Hematopoietic multipotent progenitor cell treated with erythropoietin and hydrocortisone succinate and interleukin-3 and kit ligand, for 8 days (in vitro differentiated cells): ENCODE data around the gene AP2B1.
A peak's percentile ranks its signal among the peaks of the same experiment; 100 is the strongest.

Experiments
- DNase-seq: peaks from one replicate; pipeline ENCODE4 v3.0.0-alpha.2; 2015

AP2B1 gene

DNA sequence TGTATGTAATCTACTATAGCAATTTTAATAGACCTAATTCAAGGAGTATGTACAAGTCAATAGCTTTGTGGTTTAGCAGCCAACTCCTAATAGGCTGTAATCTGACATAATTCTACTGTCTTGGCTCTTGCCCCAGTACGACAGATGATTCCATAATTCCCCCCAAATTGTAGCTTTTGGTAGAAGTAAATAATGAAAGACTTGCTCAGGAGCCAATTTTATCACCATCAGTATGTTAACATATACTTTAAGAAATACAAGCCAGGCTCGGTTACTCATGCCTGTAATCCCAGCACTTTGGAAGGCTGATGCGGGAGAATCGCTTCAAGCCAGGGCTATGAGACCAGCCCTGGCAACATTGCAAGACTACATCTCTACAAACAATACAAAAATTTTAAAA is 53.9 kb downstream of the AP2B1 start:
- no peak for DNase-seq

DNA sequence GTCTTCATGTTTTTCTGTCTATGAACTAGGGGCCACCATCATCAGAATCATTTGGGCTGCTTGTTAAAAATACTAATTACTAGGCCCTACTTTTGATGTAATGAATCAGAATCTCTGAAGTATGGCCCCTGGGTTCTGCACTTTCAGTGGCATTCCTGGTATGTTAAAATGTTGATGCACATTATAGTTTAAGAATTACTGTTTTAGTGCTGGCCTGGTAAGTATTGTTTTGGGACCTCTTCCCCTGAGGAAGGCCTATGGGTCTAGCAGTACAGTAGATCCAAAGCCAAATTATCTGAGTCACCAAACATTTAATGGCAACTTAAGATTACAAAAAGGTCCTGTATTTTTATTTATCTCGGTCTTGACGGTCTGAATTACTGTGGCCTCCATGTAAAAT is 58.8 kb downstream of the AP2B1 start:
- DNase-seq = no peak

DNA sequence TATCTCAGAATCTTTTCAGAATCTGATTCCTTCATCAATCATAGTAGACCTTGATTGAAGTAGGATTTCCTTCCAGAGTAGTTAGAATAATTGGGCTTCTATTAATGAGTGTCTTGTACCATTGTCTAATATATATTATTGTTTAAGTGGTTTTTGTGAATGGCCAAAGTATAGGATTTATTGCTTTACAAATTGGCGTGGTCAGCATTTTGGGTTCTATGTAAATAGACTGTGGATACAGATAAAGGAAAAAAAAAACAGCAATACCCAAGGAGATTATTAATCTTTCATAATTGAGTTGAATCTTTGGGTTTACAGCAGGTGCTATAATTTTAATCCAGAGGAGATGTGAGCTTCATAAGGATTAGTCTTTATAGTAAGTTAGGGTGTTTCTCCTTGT is 64.3 kb downstream of the AP2B1 start:
- no peak for DNase-seq

DNA sequence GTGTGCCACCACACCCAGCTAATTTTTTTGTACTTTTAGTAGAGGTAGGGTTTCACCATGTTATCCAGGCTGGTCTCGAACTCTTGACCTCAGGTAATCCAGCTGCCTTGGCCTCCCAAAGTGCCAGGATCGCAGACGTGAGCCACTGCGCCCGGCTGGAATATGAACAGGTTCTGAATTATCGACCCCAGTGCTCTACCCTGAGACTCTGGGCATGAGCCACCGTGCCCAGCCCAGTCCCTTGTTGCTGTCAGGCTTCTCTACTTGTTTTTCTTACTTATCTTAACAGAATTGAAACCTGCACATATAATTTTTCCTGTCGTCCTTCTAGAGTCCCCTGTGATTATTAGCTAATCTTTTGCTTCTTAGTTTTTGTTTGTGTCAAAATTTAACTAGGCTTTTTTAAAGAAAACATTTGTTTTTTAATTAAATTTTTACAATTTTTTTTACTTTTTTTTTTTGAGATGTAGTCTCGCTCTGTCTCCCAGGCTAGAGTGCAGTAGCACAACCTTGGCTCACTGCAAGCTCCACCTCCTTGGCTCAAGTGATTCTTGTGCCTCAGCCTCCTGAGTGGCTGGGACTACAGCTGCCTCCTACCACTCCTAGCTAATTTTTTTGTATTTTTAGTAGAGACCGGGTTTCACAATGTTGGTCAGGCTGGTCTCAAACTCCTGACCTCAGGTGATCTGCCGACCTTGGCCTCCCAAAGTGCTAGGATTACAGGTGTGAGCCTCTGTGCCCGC is 66.7 kb downstream of the AP2B1 start:
- DNase-seq = no peak

DNA sequence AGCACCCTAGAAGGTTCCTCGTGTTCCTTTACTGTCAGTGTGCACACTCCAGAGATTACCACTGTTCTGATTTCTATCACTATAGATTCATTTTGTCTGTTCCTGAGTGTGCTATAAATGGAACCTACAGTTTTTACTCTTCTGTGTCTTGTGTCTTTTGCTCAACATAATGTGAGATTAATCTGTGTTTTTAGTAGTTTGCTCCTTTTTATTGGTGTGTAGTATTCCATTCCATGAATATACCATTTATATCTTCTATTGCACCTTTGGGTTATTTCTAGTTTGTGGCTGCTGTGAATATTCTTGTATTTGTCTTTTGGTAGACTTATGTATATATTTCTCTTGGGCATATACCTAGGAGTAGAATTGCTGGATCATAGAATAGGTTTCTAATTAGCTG is 68.2 kb downstream of the AP2B1 start:
- DNase-seq = no peak

DNA sequence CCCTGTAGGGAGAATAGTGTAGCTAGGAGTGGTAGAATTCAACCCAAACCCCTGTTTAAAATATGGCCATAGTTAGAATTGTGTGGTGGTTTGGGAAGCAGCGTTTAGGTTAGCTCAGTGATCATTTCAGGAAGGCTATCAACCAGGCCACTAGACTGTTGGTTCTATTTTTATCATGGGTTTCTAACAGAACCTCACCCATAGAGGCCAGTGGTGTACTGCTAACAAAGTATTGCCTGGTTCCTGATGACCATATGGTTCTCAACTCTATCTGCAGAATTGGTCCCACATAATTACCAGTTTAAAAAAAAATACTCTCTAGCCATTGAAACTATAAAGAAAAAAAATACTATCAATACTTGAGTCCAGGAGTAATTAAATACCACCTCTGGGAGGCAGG is 73.8 kb downstream of the AP2B1 start:
- no peak for DNase-seq

DNA sequence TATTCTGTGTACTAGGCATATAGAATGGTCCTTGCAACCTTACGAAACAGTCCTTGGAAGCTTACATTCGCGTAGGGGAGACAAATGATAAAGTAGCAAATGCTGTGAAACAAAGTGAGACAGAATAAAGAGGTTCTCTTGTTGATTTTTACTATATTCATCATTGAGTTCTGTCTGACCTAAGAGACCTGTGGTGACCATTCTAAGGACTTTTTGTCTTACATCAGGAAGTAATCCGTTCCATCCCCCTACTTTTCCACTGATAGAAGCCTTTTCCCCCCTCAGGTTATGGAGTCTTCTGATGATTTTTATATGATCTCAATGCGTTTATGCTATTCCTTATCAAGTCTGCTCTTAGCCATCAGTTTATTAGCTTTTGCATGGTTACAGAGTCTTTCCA is 77.6 kb downstream of the AP2B1 start:
- DNase-seq = no peak

DNA sequence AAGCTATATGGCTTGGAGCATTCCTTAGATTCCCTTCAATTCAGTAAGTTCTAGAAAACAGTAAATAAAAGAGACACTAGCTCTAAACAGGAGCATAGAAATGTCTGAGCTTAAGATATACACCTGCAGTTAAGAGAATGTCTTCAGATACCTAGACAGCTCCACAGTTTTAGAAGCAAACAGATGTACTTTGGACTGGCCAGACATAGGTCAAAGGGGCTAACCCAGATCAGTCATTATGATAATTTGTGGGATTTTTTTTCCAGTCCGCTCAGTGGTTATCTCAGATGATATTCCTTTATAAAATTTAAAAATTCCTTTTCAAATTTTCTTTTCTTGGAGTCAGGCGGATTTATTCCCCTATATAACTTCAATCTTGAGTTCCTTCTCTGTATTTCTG is 78.5 kb downstream of the AP2B1 start:
- no peak for DNase-seq

DNA sequence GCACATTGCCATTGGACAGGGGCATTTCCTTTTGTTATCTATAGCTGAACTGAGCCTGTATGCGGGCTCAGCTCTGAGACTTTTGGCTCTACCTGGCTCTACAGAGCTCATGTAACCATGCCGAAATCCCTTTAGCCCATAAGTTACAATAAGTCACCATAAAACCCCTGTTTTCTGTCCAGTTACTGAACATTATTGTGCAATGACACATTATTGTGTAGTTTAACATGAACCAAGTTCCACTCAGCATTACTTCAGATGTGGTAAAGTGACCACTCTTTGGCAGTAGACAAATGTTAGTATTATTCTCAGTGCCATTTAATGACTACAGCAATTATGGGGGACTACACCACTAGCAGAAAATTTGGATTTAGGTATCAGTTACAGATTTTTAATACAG is 78.9 kb downstream of the AP2B1 start:
- DNase-seq = no peak

DNA sequence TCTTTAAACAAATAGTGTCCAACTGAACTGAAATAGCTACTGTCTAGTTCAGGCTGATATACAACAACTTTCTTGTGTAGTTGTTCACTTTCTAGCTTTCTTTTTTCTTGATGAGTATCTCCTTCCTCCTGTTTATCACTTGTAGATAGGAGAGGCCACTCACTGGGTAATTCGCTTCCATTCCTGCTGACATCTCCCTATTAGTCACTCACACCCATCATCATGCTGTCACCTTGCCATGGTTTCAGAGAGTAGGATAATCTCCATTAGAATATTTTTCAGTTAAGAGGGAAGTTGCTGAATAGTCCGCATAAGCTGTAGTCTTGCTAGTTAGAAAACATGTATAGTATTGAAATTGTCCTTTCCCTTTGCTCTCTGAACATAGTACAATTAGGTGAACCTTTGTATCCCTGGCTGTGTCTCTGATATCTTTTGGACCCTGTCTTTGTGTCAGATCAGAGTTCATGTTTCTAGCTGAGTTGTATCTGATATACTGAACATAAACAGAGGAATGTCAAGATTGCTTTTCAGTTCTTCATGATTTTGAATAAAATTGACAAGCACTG is 79.9 kb downstream of the AP2B1 start:
- DNase-seq = no peak

DNA sequence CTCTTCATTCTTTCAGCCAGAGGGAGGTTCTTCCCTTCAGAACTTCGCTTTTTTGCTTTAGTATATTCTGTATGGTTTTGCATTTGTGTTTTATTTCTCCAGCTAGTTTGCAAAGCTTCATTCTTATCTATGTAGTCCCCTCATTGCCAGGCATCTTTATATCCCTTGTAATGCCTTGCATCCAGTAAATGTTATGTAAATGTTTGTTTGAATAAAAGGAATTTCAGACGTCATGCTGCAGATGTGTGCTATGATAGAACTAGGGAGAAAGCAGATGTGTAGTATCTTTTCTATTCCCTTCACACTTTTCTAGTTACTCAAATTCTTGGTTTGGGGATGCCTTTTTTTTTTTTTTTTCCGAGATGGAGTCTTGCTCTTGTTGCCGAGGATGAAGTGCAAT is 81.7 kb downstream of the AP2B1 start:
- DNase-seq = no peak

DNA sequence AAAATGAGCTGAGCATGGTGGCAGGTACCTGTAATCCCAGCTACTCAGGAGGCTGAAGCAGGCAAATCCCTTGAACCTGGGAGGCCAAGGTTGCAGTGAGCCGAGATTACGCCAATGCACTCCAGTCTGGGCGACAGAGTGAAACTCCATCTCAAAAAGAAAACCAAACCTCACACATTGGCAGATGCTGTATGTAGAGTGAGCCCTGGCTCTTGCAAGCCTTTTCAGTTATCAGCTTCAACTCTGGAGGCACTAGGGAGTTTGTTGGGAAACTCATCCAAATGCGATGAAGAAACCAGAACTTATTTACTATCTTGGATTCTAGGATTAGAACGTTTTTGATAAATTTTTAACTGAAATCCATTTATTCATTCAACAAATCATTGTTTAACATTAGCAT is 87.4 kb downstream of the AP2B1 start:
- DNase-seq = no peak

DNA sequence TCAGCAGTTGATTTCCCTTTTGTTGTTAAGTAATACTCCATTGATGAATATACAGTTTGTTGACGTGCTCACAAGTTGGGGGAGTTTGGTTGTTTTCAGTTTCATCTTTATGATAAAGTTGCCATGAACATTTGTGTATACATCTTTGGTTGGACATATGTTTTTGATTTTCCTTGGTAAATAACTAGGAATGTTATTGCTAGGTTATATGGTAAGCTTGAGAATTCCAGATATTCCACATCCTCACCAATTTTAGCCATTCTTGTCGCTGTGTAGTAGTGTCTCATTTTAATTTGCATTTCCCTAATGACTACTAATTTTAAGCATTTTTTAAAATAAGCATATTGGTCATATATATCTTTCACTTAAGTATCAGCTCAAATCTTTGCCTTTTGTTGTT is 89.3 kb downstream of the AP2B1 start:
- no peak for DNase-seq

DNA sequence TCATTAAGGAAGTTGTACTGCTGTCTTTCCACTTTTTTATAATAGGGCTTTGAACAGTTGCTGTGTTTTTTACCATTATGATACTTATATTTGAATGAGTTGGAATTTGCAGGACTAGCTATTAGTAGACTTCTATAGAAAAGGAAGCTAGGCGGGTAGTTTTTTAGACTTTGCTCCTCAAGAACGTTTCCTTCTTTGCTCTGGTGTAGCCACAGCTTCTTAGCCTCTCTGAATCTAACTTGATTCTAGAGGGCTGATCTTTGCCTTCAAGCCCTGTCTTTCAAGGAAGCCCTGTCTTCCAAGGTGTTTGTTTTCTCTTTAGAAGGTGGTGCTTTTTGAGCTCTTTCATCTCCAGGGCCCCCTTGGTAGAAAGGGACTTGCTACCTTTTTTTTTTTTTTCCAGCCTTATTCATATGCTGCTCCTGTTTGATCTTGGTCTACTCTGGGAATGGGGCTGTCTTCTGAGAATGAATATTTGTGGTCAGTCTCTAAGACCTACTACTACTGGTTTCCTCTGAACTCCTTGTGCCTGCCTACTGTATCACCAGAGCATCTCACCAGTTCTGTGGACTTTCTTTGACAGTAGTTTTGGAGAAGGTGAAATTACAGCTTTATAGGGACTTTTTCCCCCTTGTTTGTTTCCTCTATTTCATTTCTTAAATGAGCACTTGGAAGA is 92.0 kb downstream of the AP2B1 start:
- no peak for DNase-seq

DNA sequence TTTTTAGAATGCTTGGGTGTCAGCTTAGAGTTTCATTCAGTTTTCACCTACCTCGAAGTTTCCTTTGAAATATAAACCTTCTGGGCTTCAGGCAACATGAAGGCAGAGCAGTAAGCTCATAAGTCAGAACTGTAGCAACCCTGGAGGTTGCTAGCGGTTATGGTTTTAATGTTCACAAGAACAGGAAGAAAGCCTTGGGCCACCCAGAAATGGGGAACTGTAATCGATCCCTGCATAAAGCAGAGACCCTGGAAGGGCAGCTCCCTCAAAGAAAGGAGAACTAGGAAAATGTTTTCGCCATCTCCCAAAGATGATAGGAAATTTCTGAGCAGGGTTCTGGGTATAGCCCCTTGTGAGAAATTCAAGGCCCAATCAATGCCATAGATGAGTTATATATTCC is 96.5 kb downstream of the AP2B1 start:
- no peak for DNase-seq

DNA sequence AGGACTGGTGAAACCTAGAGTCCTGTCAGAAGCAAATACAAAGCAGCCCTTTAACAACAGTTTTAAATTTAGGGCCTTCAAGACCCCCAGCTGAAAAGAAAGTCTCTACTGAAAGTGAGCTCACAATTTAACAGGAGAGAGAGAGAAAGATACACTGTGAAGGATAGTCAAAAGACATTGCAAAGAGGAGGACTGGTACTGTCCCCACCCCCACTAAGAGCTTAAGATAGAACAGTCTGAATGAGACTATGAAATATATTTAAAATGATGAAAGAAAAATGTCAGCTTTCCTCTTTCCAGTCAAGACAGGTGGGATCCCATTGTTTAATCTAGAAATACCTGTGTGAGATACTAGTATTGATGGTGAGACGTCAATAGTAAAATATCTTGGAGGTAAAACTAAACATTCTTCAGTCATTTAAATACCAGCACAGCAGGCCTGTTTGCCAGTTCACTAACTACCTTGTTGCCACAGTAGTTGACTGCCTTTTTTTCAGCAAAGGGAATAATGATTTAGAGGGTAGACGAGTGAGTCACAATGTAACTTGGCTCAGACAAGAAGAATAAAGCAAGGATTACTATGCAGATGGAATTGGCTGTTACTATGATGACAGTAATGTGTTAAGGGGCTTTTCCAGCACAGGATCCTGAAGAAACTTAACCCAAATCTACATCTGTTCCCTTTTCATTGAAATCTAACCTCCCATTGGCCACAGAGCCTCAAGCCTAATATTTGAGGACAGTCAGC is 97.1 kb downstream of the AP2B1 start:
- DNase-seq = no peak

DNA sequence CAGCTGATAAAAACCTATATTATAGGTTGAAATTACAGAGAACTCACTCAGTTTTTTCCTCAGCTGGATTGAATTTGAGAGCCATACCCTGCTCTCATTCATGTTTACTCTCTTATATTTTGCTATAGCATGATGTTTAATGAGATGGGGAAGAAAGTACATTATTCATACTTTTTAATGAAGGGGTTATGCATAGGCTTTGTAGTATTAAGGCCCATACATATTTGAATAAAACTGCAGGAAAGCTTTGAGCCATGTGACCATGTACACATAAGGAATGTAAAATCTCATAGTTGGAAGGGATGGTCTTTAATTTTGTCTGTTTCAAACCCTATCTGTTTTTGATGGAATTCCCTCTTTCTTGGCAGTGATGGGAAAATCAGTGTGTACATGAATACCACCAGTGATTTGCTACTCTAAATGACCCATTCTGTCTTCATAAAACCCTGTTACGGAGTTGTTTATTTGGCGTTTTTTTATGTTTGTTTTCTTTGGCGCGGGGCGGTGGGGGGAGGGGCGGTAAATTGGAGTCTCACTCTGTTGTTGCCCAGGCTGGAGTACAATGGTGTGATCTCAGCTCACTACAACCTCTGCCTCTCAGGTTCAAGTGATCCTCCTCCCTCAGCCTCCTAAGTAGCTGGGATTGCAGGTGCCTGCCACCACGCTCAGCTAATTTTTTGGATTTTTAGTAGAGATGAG is 105.5 kb downstream of the AP2B1 start:
- no peak for DNase-seq

DNA sequence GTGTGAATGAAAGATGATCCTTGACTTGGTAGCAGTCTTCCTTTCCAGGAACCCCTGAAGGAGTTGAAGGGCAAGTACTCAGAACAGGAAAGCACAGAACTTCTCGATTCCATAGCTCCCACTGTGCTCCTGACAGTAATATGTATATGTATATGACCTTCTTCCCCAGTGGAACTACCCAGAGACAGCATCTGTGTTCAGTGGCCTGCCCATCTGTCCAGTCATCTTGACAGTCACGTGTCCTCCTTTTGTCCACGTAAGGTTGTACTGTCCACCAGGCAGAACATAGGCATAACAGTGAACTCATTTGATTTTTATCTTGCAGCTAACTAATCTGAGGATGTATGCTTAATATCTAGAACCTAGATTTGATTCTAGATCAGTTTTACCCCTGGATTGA is 106.5 kb downstream of the AP2B1 start:
- no peak for DNase-seq

DNA sequence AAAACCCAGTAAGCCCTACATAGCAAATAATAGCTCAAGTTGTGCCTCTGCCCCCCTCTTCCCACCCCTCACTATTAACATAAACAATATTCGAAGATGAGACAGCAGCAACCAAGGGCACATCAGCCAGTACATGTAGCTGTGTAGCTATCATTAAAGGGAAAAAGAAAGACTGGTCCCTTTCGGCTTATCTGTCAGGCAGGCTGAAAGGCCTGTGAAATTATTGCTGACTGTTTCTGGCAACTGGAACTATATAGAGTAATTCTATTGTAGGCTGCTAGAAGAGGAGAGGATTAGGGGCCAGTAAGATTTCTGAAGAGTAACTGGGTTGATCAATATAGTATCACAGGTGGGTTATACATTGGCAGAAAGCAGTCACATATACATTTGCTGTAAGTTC is 107.8 kb downstream of the AP2B1 start:
- no peak for DNase-seq

DNA sequence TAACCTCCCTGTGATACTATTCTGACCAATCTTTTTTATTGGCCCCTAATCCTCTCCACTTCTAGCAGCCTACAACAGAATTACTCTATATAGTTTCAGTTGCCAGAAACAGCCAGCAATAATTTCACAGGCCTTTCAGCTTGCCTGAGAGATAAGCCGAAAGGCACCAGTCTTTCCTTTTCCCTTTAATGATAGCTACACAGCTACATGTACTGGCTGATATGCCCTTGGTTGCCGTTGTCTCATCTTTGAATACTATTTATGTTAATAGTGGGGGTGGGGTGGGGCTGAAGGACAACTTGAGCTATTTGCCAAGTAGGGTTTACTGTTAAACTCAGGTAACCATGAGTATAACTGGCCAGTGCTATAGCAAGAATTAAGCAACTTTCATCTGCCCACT is 108.5 kb downstream of the AP2B1 start:
- DNase-seq = peak; percentile 66

DNA sequence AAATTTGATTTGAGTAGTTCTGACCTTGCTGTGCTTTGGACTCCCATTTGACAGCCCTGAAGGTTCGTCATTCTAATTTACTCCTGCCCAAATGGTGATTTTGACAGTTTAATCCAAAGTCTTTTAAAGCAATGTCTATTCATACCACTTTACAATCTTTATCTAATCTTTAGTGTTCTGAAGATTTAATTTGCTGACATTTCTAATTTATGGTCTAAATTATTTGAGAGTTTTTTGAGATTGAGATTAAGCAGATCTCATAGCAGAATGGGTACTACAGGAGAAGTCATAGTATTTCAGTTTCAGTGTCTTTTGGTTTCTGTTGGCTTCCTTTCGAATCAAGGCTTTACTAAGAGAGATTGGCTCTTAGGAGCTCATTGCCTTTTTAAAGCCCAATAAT is 111.7 kb downstream of the AP2B1 start:
- no peak for DNase-seq

DNA sequence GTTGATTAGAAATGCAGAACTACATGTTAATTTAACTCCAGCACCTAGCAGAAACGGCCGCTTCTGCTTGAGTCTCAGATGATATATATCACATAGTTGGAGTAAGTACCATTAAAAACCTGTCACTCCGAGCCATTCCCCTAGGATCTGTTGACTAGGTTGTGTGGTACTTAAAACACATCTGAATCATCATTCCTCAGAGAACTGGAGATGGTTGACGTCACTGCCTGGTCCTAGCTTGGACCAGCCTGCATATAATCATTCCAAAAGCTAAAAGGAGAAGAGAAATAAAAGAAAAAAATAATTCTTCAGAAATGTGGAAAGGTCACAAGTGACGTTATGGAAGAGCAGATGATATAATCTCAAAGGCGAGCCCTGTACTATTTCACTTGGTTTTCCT is 113.0 kb downstream of the AP2B1 start:
- no peak for DNase-seq

DNA sequence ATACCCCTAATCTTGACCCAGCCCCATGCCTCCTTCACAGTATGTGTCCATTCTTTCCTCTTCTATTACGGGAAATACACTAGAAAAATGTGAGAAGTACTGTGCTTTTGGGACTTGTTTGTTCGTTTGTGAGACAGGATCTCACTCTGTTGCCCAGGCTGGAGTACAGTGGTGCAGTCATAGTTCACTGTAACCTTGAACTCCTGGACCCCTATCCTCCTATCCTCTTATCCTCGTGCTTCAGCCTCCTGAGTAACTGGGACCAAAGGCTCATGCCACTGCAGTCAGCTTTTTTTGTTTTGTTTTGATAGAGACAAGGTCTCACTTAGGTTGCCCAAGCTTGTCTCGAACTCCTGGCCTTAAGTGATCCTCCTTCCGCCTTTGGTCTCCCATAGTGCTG is 114.4 kb downstream of the AP2B1 start:
- DNase-seq = no peak
